OCI-LY3 (cell line): ENCODE results near the gene BMP7.

Source experiments
- CTCF ChIP-seq: fragments of 200-600, 300-600 bp; sonication (generic); IDR thresholded peaks from 2 replicates; pipeline ENCODE4 v1.5.1; 2014; ENCODE audit warnings: antibody characterized with exemption, low read length, low read depth
- EZH2phosphoT487 ChIP-seq: fragments of 200-600 bp; shearing (Covaris generic); IDR thresholded peaks from 2 replicates; pipeline ENCODE4 v1.6.1; 2018; ENCODE audit warnings: antibody characterized with exemption, mixed run types, low read depth

DNA sequence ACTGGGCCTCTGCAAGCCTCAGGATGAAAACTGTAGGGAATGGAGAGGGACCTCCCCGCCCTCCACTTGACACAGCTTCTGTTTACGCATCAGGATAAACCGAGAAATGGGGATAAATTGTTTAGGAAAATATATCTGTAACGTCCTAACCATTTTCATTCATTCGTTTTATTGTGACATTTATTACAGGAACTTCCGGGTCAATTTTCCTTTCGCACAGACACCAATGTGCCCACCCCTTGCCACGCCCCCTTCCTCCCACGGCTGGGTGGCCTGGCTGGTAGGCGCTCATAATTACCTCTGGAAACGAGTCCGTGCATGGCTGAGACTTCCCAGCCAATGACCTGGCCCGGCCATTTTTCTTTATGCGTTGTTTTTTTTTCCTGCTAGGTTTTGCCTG, 96.1 kb downstream of the BMP7 start:
- TF ChIP-seq CTCF, result no peak
- no peak for TF ChIP-seq EZH2phosphoT487
